HG02798 (cell line): Measurements from ENCODE around the gene OR2Z1.
"Not testable (repeated sequence)": the region's sequence is repeated elsewhere in the genome, so short reads cannot be mapped to it uniquely, and the experiment has no call there.

ENCODE experiments used
- ATAC-seq: cut with Tn5 transposase; IDR thresholded peaks from one replicate; pipeline ENCODE4 v1.9.1; 2021; ENCODE audit warnings: mild to moderate bottlenecking; ENCODE audit not compliant: unreplicated experiment, poor library complexity

Gene OR2Z1

GRCh38 chr19:8700956-8701355 is 20.5 kb upstream of the OR2Z1 start:
- ATAC-seq = no peak

DNA sequence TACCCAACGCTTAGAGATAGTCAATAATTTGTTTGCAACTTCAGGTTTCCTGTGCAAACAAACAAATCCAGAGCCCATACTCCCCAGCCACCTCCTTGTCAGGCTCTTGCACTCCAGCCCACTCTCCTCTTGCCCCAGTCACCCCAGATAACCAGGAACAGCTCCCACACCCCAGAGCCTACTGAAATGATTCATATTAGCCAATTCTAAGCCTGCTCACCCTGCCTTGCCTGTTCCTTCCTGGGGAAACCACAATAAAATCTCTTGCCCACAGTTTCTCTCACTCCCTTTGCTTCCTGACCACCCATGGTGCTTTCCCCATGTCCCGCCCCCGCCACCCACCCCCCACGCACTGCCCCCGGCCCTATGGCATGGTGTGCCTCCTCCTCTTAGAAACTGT is 19.1 kb upstream of the OR2Z1 start:
- no peak for ATAC-seq

DNA sequence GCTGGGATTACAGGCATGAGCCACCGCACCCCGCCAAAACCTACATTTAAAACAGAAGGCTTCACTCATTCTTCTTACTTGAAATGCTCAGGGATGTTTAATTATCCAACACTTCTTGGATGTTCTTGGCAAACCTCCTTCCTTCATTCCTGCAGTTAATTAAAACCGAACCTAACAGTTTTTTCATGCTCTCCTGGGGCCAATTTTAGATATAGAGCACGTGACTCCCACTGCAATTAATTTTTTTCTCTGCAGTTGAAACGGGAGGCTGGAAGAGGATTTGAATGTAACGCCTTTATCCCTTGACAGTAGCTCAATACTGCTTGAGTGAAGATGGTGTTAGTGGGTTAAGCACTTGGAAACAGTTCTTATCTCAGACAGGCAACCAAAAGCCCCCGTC is 18.2 kb upstream of the OR2Z1 start:
- ATAC-seq = no peak

GRCh38 chr19:8705304-8705703 is 16.1 kb upstream of the OR2Z1 start:
- ATAC-seq = not testable (repeated sequence)

- ATAC-seq = no peak
Measured at GRCh38 chr19:8705742-8706141, 15.7 kb upstream of the OR2Z1 start.

DNA sequence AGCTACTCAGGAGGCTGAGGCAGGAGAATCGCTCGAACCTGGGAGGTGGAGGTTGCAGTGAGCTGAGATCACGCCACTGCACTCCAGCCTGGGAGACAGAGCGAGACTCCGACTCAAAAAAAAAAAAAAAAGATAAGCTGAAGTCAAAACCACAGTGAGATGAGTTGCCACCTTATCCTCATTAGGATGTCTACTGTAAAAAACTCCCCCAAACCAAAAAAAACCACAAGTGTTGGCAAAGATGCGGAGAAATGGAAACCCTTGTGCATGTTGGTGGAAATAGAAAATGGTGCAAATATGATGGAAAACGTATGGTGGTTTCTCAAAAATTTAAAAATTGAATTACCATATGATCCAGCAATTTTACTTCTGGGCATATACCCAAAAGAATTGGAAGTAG is 11.1 kb upstream of the OR2Z1 start:
- ATAC-seq = not testable (repeated sequence)

- ATAC-seq = no peak
Measured at GRCh38 chr19:8722032-8722431, 598 bp downstream of the OR2Z1 start.

DNA sequence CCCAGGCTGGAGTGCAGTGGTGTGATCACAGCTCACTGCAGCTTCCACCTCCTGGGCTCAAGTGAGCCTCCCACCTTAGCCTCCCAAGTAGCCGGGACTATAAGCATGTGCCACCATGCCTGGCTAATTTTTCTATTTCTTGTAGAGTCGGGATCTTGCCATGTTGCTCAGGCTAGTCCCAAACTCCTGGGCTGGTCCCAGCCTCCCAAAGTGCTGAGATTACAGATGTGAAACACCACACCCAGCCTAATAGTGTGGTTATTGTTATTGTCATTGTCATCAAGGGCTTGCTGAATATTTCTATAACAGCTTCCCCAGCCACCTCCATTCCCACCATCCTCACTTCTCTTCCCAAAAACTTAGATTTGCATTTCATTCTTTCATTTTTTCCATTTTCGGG is 2.8 kb downstream of the OR2Z1 start:
- no peak for ATAC-seq

DNA sequence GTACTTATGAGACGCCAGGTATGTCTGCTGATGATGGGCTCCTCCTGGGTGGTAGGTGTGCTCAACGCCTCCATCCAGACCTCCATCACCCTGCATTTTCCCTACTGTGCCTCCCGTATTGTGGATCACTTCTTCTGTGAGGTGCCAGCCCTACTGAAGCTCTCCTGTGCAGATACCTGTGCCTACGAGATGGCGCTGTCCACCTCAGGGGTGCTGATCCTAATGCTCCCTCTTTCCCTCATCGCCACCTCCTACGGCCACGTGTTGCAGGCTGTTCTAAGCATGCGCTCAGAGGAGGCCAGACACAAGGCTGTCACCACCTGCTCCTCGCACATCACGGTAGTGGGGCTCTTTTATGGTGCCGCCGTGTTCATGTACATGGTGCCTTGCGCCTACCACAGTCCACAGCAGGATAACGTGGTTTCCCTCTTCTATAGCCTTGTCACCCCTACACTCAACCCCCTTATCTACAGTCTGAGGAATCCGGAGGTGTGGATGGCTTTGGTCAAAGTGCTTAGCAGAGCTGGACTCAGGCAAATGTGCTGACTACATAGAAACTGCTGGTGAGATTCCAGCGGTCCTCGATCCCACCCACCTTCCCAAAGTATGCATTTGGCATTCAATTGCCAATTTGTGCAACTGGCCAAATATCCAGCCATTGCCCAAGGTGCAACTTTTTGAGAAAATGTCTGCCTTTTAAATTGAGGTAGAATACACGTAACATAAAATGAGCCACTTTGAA is 10.2 kb downstream of the OR2Z1 start:
- no peak for ATAC-seq

DNA sequence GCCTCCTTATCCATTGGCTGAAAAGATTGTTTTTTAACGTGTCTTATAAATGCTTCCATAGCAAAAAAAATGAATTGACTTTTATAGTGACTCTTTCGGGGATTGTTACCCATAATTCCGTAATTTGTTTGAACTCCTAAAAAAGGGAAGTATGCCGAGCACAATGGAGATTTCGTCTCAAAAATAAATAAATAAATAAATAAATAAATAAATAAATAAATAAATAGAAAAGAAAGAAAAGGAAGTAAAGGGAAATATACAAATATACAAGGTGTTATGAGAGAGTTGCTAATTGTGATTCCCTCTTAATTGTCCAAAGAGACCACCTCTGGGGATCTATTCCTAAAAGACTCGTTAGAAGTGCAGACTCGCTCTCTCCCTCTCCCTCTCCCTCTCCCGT is 16.9 kb downstream of the OR2Z1 start:
- ATAC-seq = no peak

- ATAC-seq = not testable (repeated sequence)
Measured at GRCh38 chr19:8739291-8740065, 18.0 kb downstream of the OR2Z1 start.

DNA sequence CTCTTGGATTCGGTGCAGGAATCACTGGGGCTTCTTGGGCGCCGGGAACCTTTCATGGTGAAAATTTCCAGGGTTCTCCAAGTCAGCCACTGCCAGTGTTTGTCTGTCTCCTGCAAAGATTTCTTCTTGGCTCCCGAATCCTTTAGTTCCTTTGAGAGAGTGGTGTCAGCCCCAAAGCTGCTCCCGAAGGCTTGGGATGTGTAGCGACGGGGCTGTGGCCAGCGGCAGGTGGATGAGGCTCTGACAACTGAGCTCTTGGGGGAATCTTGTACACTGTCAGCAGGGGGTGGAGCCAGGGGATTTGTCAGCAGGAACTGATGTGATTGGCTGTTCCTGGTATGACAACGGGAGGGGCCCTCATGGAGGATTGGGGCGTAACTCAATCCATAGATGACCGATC is 45.8 kb downstream of the OR2Z1 start:
- not testable (repeated sequence) for ATAC-seq

DNA sequence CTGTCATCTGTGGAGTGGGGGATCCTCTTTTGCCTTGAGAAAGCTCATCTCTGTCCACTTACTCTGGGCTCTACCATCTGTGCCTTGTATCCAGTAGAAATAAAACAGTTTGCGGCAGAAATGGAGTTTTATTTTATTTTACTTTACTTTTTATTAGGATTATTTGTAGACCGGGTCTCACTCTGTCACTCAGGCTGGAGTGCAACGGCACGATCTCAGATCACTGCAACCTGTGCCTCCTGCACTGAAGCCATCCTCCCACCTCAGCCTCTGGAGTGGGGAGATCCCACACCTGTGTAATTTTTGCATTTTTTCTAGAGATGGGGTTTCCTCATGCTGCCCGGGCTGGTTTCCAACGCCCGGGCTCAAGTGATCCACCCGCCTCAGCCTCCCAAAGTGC is 47.8 kb downstream of the OR2Z1 start:
- ATAC-seq = not testable (repeated sequence)

DNA sequence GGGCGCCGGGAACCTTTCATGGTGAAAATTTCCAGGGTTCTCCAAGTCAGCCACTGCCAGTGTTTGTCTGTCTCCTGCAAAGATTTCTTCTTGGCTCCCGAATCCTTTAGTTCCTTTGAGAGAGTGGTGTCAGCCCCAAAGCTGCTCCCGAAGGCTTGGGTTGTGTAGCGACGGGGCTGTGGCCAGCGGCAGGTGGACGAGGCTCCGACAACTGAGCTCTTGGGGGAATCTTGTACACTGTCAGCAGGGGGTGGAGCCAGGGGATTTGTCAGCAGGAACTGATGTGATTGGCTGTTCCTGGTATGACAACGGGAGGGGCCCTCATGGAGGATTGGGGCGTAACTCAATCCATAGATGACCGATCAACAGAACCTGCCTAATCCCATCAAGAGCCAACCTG is 52.2 kb downstream of the OR2Z1 start:
- not testable (repeated sequence) for ATAC-seq
